Adipose tissue (tissue), 3 donors: ENCODE results near the gene UBTD1. TPM values are rescaled to one million over a fixed set of nuclear protein-coding genes. Genes with fewer than 3 reads are reported as not detected.
"Not testable (repeated sequence)": the region's sequence is repeated elsewhere in the genome, so short reads cannot be mapped to it uniquely, and the experiment has no call there.

Source experiments
- H3K27ac ChIP-seq: one replicate; pipeline ENCODE4 v1.5.1; 2013; ENCODE audit warnings: low read depth, low read length
- WGBS, 3 donors: extraction: QIAGEN DNeasy Blood & Tissue Kit; methylation state at CpG; one replicate each; pipeline ENCODE4 v1.1.7; 2013; 5-methylcytosine and 5-hydroxymethylcytosine counted together
- polyA plus RNA-seq, 3 donors: library from polyadenylated mRNA; stranded (reverse); fragments of 200-250 nt; gene quantifications; one replicate each; pipeline ENCODE4 v1.2.3, GENCODE V29; 2013
- donor health status: healthy with polysubstance abuse.
- donor health status: Bipolar disorder and iron deficiency.
- donor health status: healthy.

Gene UBTD1
- polyA plus RNA-seq, 3 donors, result 8.0 to 38.8 (median 24.9) TPM

DNA sequence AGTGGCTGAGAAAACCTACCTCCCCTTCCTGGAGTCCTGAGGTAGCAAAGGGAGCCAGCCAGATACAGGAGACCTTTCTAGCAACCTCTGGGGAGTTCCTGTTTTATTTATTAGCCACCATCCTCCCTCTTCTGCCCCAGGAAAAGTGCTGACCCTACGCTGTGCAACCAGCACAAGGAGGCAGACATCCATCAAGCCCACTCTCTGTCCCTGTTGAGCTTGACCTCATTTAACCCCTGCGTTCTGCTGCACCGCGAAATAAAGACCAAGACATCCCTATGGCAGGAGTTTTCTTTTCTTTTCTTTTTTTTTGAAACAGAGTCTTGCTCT, 48.5 kb downstream of the UBTD1 start:
- H3K27ac ChIP-seq, result no peak overlapping the region
- 65 to 87% (median 77%) methylated on average over 4 of the region's 4 CpGs for WGBS, 3 donors

DNA sequence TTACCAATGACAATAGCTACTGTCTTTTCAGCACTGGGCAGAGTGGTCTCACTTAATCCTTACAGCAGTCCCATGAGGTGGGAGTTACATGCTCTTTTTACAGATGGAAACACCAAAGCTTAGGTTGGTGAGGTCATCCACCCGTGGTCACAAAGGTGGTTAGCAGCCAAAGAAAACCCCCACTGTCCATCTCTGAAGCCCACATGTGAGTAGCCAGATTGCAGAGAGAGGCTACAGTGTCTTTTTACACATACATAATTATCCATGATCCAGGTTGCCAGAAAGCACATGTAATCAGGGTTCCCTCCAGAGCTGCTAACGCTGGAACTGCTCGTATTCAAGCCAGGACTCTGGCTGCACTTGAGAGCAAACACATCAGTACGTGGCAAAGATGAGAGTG, 49.2 kb downstream of the UBTD1 start:
- no peak overlapping the region for H3K27ac ChIP-seq
- 56 to 78% (median 63%) methylated on average over 4 of the region's 4 CpGs for WGBS, 3 donors

DNA sequence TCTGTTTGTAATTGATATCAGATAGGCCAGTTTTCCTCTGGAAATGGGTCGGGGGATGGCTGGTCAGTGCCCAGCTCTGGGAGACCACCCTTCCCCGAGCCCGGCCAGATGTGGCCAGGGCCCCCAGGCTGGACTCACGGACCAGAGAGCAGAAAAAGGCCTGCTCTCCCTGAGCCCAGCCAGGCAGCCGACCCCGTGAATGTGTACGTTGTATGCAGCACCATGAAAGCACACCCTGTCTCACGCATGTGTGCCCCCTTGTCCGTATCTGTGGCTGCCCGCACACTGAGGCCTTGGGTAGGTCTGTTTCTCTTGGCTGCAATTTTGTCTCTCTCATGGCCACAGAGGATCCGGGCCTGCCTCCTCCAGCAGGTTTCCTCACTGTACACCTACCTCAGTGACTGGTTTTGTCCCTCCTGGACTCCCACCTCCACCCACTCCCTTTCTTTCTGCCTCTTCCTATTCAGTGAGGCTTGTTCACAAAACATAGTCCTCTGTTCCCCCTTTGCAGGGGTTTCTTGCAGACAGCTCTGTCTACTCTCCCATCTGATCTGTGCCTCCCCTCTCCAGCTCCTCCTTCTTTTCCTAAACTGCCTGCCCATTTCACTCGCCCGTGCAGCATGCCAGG, 50.2 kb downstream of the UBTD1 start:
- H3K27ac ChIP-seq, result no peak overlapping the region

DNA sequence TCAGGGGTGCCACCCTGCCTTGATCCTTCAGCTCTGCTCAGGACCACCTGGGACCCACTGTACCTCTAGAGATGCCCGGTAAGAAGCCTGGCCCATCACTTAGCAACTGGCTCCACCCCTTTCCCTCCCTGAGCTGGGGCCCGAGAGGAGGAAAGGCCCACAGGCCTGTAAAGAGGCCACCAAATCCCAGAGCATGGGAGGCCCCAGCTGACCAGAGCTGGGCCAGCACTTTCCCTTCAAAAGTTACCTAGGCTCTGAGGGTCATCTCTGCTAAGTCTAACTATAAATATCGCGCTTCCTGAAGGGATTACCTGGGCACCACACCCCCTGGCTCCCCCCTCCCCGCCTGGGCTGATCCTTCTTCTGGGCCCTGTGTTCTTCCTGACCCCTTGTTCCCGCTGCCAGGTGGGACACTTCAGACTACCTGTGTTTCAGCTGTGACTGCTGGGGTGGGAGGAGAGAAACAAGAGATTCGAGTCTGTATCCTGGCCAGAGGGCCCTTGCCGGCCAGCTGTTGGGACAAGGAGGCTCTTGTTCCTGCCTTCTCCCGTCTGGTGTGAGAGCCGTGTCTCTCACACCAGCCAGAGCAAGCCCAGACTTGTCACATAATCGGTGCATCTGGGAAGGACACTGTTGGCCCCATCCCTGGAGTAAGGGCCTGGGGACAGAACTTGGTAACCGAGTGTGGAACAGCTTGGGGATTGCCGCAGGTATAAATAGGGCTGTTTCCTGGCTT, 51.0 kb downstream of the UBTD1 start:
- WGBS, 3 donors, result 57 to 66% (median 64%) methylated on average over 13 of the region's 13 CpGs
- H3K27ac ChIP-seq, result no peak overlapping the region

More for the DNA sequence above, 50.2 kb downstream of the UBTD1 start:
- WGBS, 3 donors, result 92 to 94% (median 93%) methylated on average over 13 of the region's 13 CpGs

DNA sequence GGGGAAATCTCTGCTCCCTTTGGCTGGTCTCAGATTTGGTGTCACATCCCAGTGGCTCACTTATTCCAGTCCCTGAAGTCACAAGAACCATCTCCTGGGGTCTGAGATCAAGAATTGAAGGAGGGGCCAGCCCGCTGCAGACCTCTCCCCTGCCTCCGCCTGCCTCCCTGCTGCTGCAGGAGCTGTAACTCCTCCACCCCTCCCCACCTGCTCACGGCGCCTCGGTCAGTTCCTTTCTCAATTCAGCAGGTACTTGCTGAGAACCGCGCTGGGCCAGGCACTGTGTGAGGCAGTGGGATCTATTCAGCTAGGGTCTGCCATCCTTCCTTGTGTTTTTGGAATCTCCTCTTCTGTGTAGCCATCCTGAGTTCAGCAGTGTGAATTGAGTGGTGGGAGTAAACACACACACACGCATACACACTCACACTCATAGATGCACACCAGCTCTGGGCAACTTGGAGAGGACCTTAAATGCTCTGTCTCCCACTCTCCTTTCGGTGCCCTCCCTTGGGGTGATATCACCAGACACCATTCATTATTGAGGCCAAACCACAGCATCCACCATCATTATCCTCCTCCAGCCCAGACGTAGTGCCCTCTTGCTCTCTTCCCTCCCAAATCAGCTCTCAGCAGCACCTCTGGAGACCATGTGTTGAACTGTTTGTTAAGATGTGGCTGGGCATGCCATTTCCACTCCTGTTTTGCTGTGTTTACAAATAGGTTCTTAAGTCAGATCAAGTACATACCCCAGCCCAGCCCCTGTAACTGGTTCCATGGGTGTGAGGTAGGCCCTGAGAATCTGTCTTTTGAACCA, 51.8 kb downstream of the UBTD1 start:
- no peak overlapping the region for H3K27ac ChIP-seq
- WGBS, 3 donors, result 82 to 88% (median 84%) methylated on average over 10 of the region's 10 CpGs

DNA sequence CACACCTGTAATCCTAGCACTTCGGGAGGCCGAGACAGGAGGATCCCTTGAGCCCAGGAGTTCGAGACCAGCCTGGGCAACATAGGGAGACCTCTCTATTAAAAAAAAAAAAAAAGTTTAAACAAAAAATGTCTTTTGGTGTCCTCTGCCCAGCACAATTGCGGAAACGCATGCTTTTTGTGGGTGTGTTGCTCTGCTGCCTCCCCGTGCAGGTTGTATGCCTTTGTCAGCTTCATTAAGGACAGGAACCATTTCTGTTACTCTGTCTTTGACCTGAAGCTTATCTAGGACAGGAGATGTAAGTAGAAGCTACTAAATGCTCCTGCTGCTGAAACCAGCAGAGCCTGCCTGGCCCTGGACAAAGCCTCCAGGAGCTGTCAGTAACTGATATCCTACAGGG, 52.5 kb downstream of the UBTD1 start:
- no peak overlapping the region for H3K27ac ChIP-seq
- 87 to 94% (median 87%) methylated on average over 6 of the region's 6 CpGs for WGBS, 3 donors

DNA sequence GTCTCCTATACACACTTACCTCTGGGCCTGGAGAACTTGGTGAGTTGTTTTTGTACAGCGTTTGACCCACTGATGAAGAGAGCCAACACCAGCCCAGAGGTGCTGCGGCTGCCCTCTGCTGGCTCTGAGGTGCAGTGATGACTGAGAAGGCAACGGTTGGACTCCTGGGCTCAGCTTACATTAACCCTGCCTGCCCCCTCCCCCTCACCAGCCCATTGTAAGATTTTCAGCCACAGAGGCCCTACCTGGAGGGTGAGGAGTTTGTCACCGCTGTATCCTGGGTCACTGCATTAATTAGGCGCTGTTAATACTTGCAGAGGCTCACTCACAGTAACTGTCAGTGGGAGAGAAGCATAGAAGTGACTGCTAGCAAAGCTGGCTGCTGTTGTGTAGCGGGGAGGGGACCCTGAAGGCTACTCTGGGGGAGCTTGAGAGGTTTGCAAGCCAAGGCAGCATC, 54.9 kb downstream of the UBTD1 start:
- 21 to 25% (median 21%) methylated on average over 6 of the region's 6 CpGs for WGBS, 3 donors
- no peak overlapping the region for H3K27ac ChIP-seq

DNA sequence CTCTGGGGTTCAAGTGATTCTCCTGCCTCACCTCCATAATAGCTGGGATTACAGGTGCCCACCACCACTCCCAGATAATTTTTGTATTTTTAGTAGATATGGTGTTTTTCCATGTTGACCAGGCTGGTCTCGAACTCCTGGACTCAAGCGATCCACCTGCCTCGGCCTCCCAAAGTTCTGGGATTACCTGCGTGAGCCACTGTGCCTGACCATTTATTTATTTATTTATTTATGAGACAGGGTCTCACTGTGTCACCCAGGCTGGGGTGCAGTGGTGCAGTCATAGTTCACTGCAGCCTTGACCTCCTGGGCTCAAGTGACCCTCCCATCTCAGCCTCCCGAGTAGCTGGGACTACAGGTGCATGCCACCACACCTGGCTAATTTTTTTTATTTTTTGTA, 55.6 kb downstream of the UBTD1 start:
- WGBS, 3 donors, result 95 to 97% (median 96%) methylated on average over 5 of the region's 5 CpGs

DNA sequence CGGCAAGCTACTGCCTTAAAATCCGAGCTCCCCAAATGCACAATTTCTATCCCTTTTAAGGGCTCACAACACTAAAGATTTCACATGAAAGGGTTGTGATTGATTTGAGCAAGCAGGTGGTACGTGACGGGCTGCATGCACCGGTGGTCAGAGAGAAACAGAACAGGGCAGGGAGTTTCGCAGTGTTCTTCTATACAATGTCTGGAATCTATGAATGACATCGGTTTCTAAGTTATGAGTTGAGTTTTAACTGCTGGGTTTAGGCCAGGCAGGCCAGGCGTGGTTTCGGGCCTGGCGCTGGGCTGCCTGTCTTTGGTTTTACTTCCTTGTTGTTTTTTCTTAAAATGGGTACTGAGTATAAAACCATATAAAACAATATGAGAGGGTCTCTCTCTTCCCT, 56.8 kb downstream of the UBTD1 start:
- WGBS, 3 donors, result 90 to 96% (median 96%) methylated on average over 7 to 10 of the region's 10 CpGs
- H3K27ac ChIP-seq, result not testable (repeated sequence)

More for the DNA sequence above, 55.6 kb downstream of the UBTD1 start:
- H3K27ac ChIP-seq, result not testable (repeated sequence)

DNA sequence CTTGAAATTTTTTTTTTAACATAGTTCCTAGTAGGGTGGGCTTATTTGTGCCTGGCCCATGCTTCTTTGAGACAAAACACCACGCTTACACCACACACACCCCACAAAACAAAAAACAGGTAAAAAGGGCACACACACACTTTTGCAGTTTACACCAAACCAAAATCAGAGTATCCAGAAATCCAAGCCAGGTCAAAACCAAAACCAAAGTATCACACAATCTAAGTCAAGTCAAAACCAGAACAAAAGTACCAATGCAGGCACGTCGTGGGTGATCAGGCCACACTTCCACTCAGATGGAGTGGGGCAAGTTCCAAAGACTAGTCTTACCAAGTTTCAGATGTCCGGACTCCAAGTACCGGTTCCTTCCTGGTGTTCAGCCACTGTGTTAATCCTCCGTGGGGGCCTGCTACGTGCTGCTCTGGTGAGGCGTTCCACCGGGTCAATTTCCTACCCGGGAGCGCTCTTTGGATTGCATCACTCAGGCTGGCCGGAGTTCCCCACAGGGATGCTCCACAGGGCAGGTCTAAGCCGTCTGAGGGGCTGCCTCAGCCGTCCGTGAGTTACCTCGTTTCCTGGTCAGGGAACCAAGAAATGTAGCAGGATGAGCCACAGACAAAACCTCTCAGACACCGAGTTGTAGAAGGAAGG, 62.1 kb downstream of the UBTD1 start:
- WGBS, 3 donors, result 62 to 81% (median 71%) methylated on average over 17 of the region's 17 CpGs
- not testable (repeated sequence) for H3K27ac ChIP-seq

DNA sequence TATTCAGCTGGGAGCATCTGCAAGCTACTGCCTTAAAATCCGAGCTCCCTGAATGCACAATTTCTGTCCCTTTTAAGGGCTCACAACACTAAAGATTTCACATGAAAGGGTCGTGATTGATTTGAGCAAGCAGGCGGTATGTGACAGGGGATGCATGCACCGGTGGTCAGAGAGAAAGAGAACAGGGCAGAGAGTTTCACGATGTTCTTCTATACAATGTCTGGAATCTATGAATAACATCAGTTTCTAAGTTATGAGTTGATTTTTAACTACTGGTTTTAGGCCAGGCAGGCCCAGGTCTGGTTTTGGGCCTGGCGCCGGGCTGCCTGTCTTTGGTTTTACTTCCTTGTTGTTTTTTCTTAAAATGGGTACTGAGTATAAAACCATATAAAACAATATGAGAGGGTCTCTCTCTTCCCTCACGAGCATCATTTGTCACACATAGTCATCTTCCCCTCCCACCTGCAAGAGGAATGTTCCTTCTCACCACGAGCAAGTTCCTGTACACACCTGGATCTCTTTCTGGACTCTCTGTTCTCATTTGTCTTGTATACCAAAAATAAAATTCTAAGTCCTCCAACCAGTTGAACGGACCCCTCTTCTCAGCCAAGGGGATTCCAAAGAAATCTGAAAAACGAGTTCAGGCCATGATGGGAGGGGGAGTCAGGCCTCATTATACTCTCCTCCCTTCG, 62.8 kb downstream of the UBTD1 start:
- 79 to 94% (median 92%) methylated on average over 12 of the region's 12 CpGs for WGBS, 3 donors
- not testable (repeated sequence) for H3K27ac ChIP-seq

DNA sequence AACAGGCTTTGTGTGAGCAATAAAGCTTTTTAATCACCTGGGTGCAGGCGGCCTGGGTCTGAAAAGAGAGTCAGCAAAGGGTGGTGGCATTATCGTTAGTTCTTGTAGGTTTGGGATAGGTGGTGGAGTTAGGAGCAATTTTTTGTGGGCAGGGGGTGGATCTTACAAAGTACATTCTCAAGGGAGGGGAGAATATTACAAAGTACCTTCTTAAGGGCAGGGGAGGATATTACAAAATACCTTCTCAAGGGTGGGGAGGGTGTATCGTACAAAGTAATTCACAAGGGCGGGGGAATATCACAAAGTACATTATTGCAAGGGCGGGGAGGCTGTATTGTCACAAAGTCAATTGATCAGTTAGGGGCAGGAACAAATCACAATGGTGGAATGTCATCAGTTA, 63.6 kb downstream of the UBTD1 start:
- not testable (repeated sequence) for H3K27ac ChIP-seq
- WGBS, 3 donors, result 88 to 100% (median 93%) methylated on average over 5 of the region's 5 CpGs

DNA sequence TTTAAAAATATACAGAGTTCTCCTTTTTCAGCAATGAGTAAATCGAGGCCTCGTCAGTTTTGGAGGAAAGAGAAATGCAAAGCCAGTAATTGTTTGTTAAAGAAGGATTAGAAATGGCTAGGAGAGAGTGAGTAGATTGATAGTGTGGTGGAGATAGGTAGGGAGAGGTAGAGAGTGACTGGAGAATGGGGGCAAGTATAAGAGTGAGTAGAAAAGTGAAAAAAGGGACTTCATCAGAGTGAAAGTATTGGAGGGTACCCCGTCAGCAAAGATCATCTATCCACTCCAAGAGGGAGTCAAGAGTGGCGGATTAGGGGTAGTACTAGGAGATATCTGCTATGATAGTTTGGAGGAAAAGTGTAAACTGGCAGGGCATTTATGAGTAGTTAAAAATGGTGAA, 64.6 kb downstream of the UBTD1 start:
- H3K27ac ChIP-seq, result no peak overlapping the region
- 92 to 97% (median 95%) methylated on average over 4 of the region's 4 CpGs for WGBS, 3 donors

DNA sequence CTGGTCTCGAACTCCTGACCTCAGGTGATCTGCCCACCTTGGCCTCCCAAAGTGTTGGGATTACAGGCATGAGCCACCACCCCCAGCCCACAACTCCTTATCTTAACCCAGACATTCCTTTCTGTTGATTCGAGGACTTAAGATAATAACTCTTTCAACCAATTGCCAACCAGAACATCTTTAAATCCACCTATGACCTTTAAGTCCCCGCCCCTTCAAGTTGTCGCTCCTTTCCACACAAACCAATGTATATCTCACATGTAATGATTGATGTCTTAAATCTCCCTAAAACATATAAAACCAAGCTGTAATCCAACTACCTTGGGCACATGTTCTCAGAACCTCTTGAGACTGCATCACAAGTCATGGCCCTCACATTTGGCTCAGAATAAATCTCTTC, 66.1 kb downstream of the UBTD1 start:
- 72 to 91% (median 86%) methylated on average over 4 of the region's 4 CpGs for WGBS, 3 donors
- no peak overlapping the region for H3K27ac ChIP-seq

DNA sequence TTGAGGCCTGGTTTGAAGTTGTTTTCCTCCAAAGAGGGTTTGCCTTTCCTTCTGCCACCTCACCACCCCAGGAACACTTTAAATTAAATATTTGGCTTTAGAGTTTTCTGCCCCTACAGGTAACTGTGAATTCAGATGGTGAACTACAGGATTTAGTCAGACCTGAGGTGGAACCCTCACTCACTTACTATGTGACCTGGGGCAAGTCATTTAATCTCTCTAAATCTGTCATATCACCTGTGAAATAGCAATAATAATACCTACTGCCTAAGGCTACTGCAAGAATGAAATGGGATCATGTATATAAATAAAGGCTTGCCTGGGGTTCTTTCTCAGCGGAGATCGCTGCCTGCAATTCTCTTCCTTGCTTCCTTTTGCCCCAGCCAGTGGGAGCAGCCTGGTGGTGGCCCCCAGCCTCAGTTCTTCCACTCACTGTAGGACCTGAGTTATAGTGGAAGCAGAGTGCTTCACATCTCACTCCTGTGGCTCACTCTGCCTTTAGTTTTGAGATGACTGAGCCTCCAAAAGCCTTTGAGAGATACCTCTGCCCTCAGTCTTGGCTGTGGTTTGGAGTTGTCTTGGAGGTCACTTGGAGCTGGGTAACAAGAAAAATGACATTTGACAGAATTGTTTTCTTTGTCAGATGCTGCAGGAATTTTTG, 67.7 kb downstream of the UBTD1 start:
- no peak overlapping the region for H3K27ac ChIP-seq
- WGBS, 3 donors, result 90 to 100% (median 98%) methylated on average over 2 of the region's 2 CpGs

DNA sequence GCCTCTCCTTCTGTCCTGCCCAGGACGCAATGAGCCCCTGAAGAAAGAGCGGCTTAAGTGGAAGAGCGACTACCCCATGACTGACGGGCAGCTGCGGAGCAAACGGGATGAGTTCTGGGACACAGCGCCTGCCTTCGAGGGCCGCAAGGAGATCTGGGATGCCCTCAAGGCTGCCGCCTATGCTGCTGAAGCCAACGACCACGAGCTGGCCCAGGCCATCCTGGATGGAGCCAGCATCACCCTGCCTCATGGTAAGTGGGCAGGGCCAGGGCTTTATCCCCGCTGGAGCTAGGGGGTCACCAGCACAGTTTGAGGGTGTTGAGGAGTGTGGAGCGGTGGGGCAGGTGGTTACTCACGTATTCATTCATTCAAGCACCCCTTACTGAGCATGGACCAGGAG, 69.2 kb downstream of the UBTD1 start:
- WGBS, 3 donors, result 93 to 95% (median 95%) methylated on average over 15 of the region's 15 CpGs
- no peak overlapping the region for H3K27ac ChIP-seq

DNA sequence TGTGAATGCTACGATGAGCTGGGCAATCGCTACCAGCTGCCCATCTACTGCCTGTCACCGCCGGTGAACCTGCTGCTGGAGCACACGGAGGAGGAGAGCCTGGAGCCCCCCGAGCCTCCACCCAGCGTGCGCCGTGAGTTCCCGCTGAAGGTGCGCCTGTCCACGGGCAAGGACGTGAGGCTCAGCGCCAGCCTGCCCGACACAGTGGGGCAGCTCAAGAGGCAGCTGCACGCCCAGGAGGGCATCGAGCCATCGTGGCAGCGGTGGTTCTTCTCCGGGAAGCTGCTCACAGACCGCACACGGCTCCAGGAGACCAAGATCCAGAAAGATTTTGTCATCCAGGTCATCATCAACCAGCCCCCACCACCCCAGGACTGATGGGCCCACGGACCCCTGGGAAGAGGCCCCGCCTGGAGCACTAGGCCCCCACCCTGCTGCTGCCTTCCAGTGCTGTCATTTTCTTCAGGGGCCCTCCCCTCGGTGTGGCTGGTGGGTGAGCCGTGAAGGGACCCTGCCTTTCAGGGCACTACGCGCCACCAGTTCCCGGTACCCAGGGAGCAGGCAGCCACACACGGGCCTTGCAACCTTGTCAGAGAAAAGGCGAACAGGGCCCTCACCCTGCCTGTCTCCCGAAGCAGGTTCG, 71.5 kb downstream of the UBTD1 start:
- 88 to 93% (median 92%) methylated on average over 32 to 33 of the region's 33 CpGs for WGBS, 3 donors
- H3K27ac ChIP-seq, result no peak overlapping the region
